D721Med (cell line): Measurements from ENCODE around the gene PARP12.

Source experiments
- DNase-seq: peaks from one replicate; pipeline ENCODE4 v3.0.0; 2011; ENCODE audit warnings: low spot score; ENCODE audit not compliant: insufficient read length
- FAIRE-seq: peaks from 2 replicates; lab custom pipeline; 2011; peaks lifted over from hg19 to GRCh38; lab: Jason Lieb, UNC
- TF ChIP-seq, protein P1 (sequence below): IDR thresholded peaks from 2 replicates; pipeline ENCODE4 v1.5.1; 2012; ENCODE audit warnings: mild to moderate bottlenecking, control low read depth; ENCODE audit not compliant: insufficient read depth; ENCODE audit errors: missing control alignments

PARP12 gene

DNA sequence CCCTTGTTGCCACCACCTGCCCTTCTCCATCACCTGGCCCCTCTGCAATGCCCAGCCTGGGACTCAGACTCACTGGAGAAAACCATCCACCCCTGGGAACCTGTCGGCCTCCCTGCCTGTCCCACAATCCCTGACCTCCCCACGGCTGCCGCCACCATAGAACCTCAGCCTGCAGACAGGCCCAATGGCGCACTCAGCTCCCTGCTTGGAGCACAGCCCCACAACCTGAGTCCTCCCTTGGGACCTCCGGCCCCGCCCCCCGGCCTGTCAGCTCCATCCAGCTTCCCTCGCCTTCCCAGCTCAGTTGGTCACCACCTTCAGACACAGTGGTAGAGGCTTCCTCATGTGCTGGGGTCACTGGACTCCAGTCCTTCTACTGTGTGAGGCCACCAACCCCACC lies 41.1 kb downstream of the PARP12 start:
- no peak for DNase-seq

DNA sequence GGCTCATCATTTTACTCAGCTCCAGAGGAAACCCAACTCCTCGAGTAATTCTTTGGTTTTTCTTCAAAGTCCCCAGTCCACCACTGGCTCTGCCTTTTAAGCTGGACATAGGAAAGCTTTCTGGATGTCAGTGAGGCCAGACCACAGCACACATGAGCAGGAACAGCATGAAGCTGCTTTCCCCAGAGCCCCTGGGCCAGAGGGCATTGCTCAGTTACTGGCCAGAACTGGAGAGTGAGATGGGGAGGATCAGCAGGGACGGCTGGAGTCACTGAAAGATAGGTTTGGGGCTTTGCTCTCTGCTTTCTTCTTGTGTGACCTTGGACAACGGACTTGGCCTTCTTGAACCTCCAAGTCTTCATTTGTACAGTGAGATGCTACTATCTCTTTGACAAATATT lies 43.1 kb downstream of the PARP12 start:
- DNase-seq (no peak), FAIRE-seq (no peak)
- TF ChIP-seq, protein P1, sequence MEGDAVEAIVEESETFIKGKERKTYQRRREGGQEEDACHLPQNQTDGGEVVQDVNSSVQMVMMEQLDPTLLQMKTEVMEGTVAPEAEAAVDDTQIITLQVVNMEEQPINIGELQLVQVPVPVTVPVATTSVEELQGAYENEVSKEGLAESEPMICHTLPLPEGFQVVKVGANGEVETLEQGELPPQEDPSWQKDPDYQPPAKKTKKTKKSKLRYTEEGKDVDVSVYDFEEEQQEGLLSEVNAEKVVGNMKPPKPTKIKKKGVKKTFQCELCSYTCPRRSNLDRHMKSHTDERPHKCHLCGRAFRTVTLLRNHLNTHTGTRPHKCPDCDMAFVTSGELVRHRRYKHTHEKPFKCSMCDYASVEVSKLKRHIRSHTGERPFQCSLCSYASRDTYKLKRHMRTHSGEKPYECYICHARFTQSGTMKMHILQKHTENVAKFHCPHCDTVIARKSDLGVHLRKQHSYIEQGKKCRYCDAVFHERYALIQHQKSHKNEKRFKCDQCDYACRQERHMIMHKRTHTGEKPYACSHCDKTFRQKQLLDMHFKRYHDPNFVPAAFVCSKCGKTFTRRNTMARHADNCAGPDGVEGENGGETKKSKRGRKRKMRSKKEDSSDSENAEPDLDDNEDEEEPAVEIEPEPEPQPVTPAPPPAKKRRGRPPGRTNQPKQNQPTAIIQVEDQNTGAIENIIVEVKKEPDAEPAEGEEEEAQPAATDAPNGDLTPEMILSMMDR = no peak

More for the DNA sequence above, 41.1 kb downstream of the PARP12 start:
- TF ChIP-seq, protein P1 = no peak
- no peak for FAIRE-seq

DNA sequence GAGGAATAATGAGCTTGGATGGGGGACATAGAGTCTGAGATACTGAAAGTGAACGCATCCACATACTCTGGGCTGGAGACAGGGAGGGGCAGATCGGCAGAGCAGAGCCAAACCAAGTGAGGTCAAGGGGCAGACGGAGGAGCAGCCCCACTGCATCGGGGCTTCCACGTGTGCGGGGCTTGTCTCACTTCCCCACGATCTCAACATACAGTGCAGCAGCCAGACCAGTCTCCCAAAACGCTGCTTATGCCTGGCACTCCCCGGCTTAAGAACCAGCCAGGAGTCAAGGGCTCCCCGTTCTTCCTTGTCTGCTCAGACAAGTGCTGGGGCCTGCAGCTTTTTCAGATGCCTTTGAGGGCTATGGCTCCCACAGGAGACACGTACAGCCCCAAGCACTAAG lies 43.6 kb downstream of the PARP12 start:
- DNase-seq (no peak), FAIRE-seq (no peak)
- TF ChIP-seq, protein P1 = no peak

DNA sequence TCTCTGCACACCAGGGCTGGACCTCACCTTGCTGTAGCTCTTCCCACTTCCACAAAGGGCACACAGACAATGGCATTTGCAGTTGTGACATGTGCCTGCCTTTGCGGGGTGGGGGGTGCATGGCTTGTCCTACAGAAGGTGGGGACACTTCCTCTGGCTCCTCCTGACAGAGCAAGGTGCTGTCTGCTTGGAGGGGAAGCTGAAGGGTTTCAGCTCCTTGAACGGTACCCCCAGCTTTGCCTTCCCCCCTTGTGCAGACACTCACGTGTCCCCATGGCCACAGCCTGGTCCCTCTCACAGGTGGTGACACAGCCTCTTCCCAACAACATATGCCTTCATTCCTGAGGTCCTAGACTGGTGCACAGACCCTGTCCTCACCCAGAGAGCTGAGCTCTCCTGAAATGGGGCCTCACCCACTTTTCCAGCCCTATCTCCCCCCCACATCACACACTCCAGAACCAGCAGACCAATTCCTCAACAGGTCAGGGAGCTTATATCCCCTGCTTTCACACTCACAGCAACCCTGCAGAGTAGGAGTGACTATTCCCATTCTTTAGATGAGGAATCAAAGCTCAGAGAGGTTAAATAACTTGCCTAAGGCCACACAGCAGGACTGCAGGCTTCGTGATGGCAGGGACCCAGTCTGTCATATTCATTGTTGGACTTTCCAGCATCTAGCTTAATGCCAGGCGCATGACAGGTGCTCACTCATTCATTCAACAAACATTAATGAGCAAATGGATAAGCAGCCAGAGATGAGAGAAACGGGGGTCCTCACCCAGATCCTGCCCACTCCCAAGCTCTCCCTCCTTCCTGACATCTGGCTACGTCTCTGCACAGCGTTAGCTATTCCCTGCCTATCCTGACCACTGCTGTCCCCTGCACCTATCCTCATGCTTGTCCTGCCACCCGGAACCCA lies 44.4 kb downstream of the PARP12 start:
- TF ChIP-seq, protein P1 = no peak
- FAIRE-seq (no peak), DNase-seq (no peak)

DNA sequence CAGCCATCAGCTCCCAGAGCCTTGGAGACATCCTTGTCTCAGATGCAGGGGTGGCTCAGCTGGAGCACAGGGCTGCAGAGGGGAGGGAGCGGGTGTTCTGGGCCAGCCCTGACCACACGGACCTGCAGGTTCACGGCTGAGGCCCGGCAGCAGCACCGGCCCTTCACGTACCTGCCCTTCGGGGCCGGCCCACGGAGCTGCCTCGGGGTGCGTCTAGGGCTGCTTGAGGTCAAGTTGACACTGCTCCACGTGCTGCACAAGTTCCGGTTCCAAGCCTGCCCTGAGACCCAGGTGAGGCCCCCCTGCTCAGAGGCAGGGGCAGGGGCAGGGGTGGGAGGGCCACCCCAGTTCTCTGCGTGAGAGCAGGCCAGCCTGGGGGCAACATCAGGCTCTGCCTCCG lies 45.2 kb downstream of the PARP12 start:
- FAIRE-seq = no peak
- no peak for DNase-seq
- TF ChIP-seq, protein P1 = no peak

DNA sequence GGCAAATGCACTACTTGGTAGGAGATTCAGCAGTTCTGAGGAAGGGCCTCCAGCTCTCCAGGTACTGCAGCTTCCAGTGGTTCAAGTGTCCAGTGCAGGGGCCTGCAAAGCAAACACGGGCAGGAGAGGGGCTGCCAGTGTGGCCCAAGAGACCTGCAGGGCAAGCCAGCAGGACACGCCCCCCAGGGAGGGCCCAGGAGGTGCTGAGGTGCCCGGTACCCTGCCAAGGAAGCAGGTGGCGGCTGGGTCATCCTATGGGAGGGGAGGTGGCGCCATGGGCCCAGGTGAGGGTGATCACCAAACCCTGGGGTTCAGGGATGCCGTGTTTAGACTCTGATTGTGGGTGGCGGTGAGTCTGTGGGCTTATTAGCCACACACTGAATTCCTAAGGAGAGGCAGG lies 45.7 kb downstream of the PARP12 start:
- FAIRE-seq (no peak), DNase-seq (no peak)
- TF ChIP-seq, protein P1 = no peak

DNA sequence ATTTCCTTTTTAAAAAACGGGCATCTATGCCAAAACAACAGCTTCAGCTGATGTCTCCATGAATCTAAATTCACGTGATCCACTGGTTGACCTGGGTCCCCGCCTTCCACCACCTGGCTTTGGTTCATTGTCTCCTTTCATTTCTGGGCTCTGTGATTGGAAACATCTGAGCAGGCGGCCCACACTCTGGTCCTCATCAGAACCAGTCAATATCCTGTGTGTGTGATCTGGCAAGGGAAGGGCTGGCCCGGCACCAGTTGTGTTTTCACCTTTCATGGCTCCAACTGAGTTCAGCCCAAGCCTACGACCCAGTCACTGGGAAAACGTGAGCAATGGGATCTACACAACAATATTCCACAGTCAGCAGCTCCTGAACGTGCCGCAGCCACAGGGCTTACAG lies 46.2 kb downstream of the PARP12 start:
- FAIRE-seq = no peak
- TF ChIP-seq, protein P1 = no peak
- no peak for DNase-seq
